ENCODE data around the gene ZNF407.

DNA sequence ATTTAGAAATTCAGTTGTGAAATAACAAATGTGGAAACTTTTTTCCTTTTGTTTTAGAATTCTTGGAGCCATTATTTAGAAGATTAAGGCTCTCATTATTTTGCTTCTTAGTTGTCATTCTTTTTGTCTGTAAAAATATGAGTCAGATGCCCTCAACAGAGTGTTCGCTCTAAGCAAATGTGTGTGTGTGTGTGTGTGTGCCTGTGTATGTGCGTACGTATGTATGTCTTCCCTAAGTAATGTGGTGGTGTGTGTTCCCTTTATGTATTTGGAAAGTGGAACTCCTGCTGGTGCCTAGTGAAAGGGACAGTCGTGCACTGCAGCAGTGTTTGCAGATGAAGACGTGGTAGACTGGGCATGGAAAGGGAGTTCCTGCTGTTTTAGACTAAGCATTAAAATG, 27.5 kb downstream of the ZNF407 start:
- TF ChIP-seq, protein P1, sequence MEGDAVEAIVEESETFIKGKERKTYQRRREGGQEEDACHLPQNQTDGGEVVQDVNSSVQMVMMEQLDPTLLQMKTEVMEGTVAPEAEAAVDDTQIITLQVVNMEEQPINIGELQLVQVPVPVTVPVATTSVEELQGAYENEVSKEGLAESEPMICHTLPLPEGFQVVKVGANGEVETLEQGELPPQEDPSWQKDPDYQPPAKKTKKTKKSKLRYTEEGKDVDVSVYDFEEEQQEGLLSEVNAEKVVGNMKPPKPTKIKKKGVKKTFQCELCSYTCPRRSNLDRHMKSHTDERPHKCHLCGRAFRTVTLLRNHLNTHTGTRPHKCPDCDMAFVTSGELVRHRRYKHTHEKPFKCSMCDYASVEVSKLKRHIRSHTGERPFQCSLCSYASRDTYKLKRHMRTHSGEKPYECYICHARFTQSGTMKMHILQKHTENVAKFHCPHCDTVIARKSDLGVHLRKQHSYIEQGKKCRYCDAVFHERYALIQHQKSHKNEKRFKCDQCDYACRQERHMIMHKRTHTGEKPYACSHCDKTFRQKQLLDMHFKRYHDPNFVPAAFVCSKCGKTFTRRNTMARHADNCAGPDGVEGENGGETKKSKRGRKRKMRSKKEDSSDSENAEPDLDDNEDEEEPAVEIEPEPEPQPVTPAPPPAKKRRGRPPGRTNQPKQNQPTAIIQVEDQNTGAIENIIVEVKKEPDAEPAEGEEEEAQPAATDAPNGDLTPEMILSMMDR (IDR thresholded peaks at IDR 0.05; ENCODE audit: low read depth, low read length, poor library complexity, severe bottlenecking), result no peak
- TF ChIP-seq EZH2phosphoT487 (IDR thresholded peaks at IDR 0.05; ENCODE audit: borderline replicate concordance, low read length), result no peak
